Activated T-helper 1 cell treated with anti-CD3 and anti-CD28 coated beads, Interleukin-12 subunit alpha, Interleukin-12 subunit beta, Interleukin-2, Interleukin-4 antibody, amounts not matched to agents 30 ng/mL and 10 ng/mL and 1 ng/mL, durations not matched to agents 14 hours and 24 hours and 36 hours (primary cell): Measurements from ENCODE around the gene MICAL2. TPM values are rescaled to one million over a fixed set of nuclear protein-coding genes. Genes with fewer than 3 reads are reported as not detected.

Source experiments
- DNase-seq: peaks from one replicate; pipeline ENCODE4 v3.0.0; 2021; ENCODE audit warnings: low spot score
- H3K27ac Mint-ChIP-seq: one replicate; pipeline ENCODE4 v1.8.0; 2021; ENCODE audit warnings: mild to moderate bottlenecking, mixed read lengths
- H3K27me3 Mint-ChIP-seq: one replicate; pipeline ENCODE4 v1.8.0; 2022; ENCODE audit warnings: mild to moderate bottlenecking, moderate library complexity, mixed read lengths; ENCODE audit not compliant: insufficient read depth
- H3K36me3 Mint-ChIP-seq: one replicate; pipeline ENCODE4 v1.8.0; 2021; ENCODE audit warnings: low read depth, mixed read lengths
- H3K4me1 Mint-ChIP-seq: one replicate; pipeline ENCODE4 v1.8.0; 2021; ENCODE audit warnings: low read depth, mixed read lengths
- H3K4me3 Mint-ChIP-seq: one replicate; pipeline ENCODE4 v1.8.0; 2021; ENCODE audit warnings: mild to moderate bottlenecking, moderate library complexity, mixed read lengths
- H3K9me3 Mint-ChIP-seq: one replicate; pipeline ENCODE4 v1.8.0; 2021; ENCODE audit warnings: mixed read lengths
- intact Hi-C: fragments of 100-400 bp; cut with micrococcal nuclease; formaldehyde crosslinking; loops from one replicate; pipeline ENCODE4 v1.15.1; 2024
- total RNA-seq: library from RNA; stranded (reverse); gene quantifications from 2 replicates; pipeline ENCODE4 v1.2.3, GENCODE V29; 2022

MICAL2 gene
- total RNA-seq, 1 donor from 2014 or later = 595 TPM

GRCh38 chr11:12218909-12219308 is 108.5 kb downstream of the MICAL2 start:
- Mint-ChIP-seq H3K4me1 (peaks cover 73% of the 10 kb centered on the region), H3K36me3 (peaks cover 89% of the 10 kb centered on the region), H3K4me3 (no peak overlapping the region), H3K9me3 (no peaks in the 10 kb centered on the region), H3K27me3 (no peaks in the 10 kb centered on the region), H3K27ac (no peak overlapping the region)
- intact Hi-C loops = no loop called here
- DNase-seq = no peak

- peaks cover 88% of the 10 kb centered on the region for H3K36me3 Mint-ChIP-seq
- intact Hi-C loops = no loop called here
Observed at GRCh38 chr11:12219757-12220156, 109.4 kb downstream of the MICAL2 start.

GRCh38 chr11:12220305-12220704 is 109.9 kb downstream of the MICAL2 start:
- no peak overlapping the region for H3K4me3 Mint-ChIP-seq
- peaks cover 87% of the 10 kb centered on the region for H3K36me3 Mint-ChIP-seq
- peaks cover 73% of the 10 kb centered on the region for H3K4me1 Mint-ChIP-seq
- DNase-seq = no peak
- intact Hi-C loops = no loop called here
- no peaks in the 10 kb centered on the region for H3K27me3 Mint-ChIP-seq
- H3K9me3 Mint-ChIP-seq = no peaks in the 10 kb centered on the region
- H3K27ac Mint-ChIP-seq = peak overlapping the region; percentile 27

More at GRCh38 chr11:12219757-12220156, 109.4 kb downstream of the MICAL2 start:
- no peaks in the 10 kb centered on the region for H3K27me3 Mint-ChIP-seq
- no peak overlapping the region for H3K4me3 Mint-ChIP-seq
- H3K9me3 Mint-ChIP-seq = no peaks in the 10 kb centered on the region
- H3K27ac Mint-ChIP-seq = peak overlapping the region; percentile 27
- no peak for DNase-seq
- peaks cover 73% of the 10 kb centered on the region for H3K4me1 Mint-ChIP-seq

DNA sequence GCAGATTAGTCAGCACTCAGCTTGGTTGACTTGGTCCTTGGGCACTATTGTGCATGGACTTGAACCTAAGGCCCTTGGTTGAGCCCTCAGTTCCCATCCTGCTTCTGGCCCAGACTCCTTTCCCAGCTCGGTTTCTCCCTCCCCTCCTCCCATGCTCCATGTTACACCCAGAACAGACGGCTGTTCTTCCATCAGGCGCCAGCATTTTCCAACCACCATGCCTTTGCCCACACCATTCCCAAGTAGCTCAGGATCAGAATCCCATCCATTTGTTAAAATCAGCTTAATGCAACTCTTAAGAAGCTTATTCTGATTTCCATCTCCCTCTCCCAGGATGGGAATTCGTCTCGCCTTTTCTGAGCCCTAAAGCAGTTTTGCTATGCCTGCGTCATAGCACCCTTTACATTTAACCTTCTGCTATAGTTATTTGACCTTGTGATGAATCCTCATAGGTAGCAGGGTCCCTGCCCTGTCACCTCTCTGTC is 110.7 kb downstream of the MICAL2 start:
- no peaks in the 10 kb centered on the region for H3K27me3 Mint-ChIP-seq
- peaks cover 69% of the 10 kb centered on the region for H3K4me1 Mint-ChIP-seq
- no peaks in the 10 kb centered on the region for H3K9me3 Mint-ChIP-seq
- DNase-seq = no peak
- H3K36me3 Mint-ChIP-seq = peaks cover 85% of the 10 kb centered on the region
- peak overlapping the region; percentile 73 for H3K27ac Mint-ChIP-seq
- H3K4me3 Mint-ChIP-seq = peak overlapping the region; percentile 26
- intact Hi-C loops = no loop called here

DNA sequence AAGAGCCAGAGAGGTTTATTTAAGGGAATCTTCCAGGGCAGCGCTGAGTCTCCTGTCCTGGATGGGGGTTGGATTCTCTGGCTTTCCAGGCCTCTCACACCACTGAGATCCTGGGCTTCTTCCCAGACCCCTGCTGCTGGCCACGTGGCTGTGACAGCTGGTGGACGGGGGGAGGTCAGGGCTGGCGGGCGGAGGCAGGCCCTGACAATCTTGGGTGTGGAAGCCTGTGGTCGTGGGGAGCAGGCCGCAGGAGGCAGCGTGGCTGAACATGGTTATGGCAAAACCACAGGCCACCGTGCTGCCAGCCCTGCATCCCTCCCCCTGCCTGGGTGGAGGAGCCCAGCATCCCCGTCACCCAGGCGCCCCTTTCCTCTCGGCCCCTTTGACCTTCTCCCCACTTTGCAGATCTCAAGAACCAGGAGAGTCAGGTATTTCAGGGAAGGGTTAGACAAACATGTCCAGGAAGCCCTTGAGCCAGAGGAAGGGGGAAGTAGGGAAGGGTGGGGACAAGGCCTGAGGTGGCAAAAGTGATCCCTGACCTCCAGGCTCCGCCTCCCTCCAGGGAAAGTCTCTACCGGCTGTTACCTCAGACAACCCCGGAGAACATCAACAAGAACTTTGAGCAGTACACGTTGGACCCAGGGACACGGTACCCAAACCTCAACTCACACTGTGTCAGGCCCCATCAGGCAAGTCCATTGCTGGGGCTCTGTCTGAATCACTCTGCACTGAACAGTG is 111.8 kb downstream of the MICAL2 start:
- no peaks in the 10 kb centered on the region for H3K9me3 Mint-ChIP-seq
- H3K27ac Mint-ChIP-seq = peak overlapping the region; percentile 73
- peak overlapping the region; percentile 19 for H3K4me3 Mint-ChIP-seq
- peaks cover 63% of the 10 kb centered on the region for H3K4me1 Mint-ChIP-seq
- no peaks in the 10 kb centered on the region for H3K27me3 Mint-ChIP-seq
- DNase-seq = no peak
- intact Hi-C loops = no loop called here
- H3K36me3 Mint-ChIP-seq = peaks cover 86% of the 10 kb centered on the region

GRCh38 chr11:12223771-12224536 is 113.6 kb downstream of the MICAL2 start:
- H3K4me3 Mint-ChIP-seq = peak overlapping the region; percentile 68
- H3K9me3 Mint-ChIP-seq = no peaks in the 10 kb centered on the region
- H3K27ac Mint-ChIP-seq = peak overlapping the region; percentile 91
- peaks cover 70% of the 10 kb centered on the region for H3K4me1 Mint-ChIP-seq
- intact Hi-C loops = loop anchor here (1.0 kb wide), 7 partner anchors 10 to 177 kb away; no protein-coding TSS in a partner anchor
- peaks cover 86% of the 10 kb centered on the region for H3K36me3 Mint-ChIP-seq
- no peak for DNase-seq
- H3K27me3 Mint-ChIP-seq = no peaks in the 10 kb centered on the region

GRCh38 chr11:12224537-12224893 is 114.1 kb downstream of the MICAL2 start:
- peaks cover 69% of the 10 kb centered on the region for H3K4me1 Mint-ChIP-seq
- peak overlapping the region; percentile 68 for H3K4me3 Mint-ChIP-seq
- intact Hi-C loops = loop anchor here (1.0 kb wide), 7 partner anchors 10 to 177 kb away; no protein-coding TSS in a partner anchor
- no peaks in the 10 kb centered on the region for H3K9me3 Mint-ChIP-seq
- peaks cover 80% of the 10 kb centered on the region for H3K36me3 Mint-ChIP-seq
- DNase-seq = peak; percentile 85
- peak overlapping the region; percentile 91 for H3K27ac Mint-ChIP-seq
- H3K27me3 Mint-ChIP-seq = no peaks in the 10 kb centered on the region

DNA sequence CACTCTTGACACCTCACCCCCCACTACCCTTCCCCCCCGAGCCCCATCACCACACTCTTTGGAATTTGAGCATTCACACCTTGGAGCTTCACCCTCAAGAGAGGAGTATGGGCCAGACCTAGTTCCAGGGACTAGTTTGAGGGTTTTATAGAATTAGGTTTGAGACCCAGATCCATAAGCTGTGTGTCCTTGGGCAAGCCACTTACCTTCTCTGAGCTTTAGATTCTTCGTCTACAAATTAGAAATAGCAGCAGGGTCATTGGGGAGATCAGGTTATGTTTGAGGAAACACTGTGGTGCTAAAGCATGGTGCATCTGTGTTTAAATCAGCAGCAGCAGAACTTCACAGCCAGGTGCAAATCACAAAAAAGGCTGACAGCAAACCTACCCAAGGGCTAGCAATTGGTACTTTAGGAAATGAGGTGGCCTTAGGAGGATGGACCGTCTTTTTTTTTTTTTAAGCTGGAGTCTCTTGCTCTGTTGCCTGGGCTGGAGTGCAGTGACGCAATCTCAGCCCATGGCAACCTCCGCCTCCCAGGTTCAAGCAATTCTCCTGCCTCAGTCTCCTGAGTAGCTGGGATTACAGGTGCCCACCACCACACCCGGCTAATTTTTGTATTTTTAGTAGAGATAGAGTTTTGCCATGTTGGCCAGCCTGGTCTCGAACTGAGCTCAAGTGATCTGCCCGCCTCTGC is 114.8 kb downstream of the MICAL2 start:
- DNase-seq = no peak
- peak overlapping the region; percentile 91 for H3K27ac Mint-ChIP-seq
- no peaks in the 10 kb centered on the region for H3K9me3 Mint-ChIP-seq
- no peaks in the 10 kb centered on the region for H3K27me3 Mint-ChIP-seq
- peaks cover 80% of the 10 kb centered on the region for H3K36me3 Mint-ChIP-seq
- intact Hi-C loops = no loop called here
- peaks cover 62% of the 10 kb centered on the region for H3K4me1 Mint-ChIP-seq
- H3K4me3 Mint-ChIP-seq = peak overlapping the region; percentile 68

DNA sequence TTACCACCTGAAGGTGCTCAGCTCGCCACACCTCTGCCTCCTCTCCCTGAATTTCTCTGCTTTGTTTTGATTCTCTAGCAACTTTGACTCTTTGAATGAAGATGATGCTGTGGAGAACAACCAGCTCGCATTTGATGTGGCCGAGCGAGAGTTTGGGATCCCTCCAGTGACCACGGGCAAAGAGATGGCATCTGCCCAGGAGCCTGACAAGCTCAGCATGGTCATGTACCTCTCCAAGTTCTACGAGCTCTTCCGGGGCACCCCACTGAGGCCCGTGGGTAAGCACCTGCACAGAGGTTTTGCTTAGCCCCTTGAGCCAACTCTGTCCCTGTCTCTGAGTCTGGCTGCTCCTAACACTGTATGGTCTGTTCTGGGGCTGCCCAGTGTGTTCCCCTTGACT is 115.7 kb downstream of the MICAL2 start:
- no peaks in the 10 kb centered on the region for H3K9me3 Mint-ChIP-seq
- no peaks in the 10 kb centered on the region for H3K27me3 Mint-ChIP-seq
- H3K4me1 Mint-ChIP-seq = peaks cover 59% of the 10 kb centered on the region
- no peak overlapping the region for H3K4me3 Mint-ChIP-seq
- H3K27ac Mint-ChIP-seq = peak overlapping the region; percentile 61
- peaks cover 80% of the 10 kb centered on the region for H3K36me3 Mint-ChIP-seq
- intact Hi-C loops = no loop called here
- DNase-seq = no peak

DNA sequence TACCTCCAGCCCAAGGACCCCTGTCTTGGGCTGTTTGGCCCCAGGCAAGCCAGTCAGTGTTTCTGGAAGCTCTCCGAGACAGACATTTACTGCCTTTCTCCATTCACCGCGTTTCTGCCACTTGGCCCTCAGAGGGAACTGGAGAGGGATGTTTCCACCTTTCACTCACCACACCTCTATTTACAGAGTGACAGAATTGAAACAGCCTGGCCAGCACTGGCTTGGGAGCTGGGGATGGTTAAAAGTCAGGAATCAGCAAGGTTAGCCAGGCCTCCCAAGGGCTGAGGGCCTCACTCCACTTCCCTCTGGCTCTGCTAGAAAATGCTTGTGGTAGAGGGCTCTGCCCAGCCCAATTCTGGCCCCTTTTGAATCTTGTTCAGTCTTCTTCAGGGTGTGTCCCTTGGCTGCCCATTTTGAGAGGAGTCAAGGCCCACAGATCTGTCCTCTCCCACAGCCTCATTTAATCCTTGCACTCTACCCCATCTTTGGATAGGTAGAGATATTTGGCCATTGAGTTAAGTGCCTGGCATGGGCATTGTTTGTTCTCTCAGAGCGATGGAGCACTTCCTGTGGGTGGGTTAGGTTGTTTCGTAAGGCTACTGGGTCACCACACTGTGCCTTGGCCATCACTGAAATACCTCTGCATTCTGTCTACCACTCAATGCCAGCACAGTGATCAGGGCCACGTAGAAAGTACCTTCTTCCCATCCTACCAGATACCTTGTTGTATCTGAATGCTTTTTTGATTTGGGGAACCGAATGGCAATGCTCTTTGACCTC is 119.2 kb downstream of the MICAL2 start:
- H3K9me3 Mint-ChIP-seq = no peaks in the 10 kb centered on the region
- H3K27me3 Mint-ChIP-seq = no peaks in the 10 kb centered on the region
- no peak overlapping the region for H3K4me3 Mint-ChIP-seq
- no peak for DNase-seq
- intact Hi-C loops = no loop called here
- H3K4me1 Mint-ChIP-seq = peaks cover 56% of the 10 kb centered on the region
- peaks cover 82% of the 10 kb centered on the region for H3K36me3 Mint-ChIP-seq
- peak overlapping the region; percentile 67 for H3K27ac Mint-ChIP-seq

- H3K27ac Mint-ChIP-seq = peak overlapping the region; percentile 78
Observed at GRCh38 chr11:12232160-12232559, 121.8 kb downstream of the MICAL2 start.

More at GRCh38 chr11:12232160-12232559, 121.8 kb downstream of the MICAL2 start:
- intact Hi-C loops = no loop called here
- Mint-ChIP-seq H3K36me3 (peaks cover 85% of the 10 kb centered on the region), H3K9me3 (no peaks in the 10 kb centered on the region), H3K27me3 (no peaks in the 10 kb centered on the region), H3K4me3 (no peak overlapping the region), H3K4me1 (peaks cover 69% of the 10 kb centered on the region)
- DNase-seq = no peak
